Breast epithelium (tissue), 4 donors: ENCODE measurements around the gene PLEKHF1. TPM values are rescaled to one million over a fixed set of nuclear protein-coding genes. Genes with fewer than 3 reads are reported as not detected.
A peak's percentile ranks its signal among the peaks of the same experiment; 100 is the strongest.

Experiments
- DNase-seq, 2 donors: peaks; one replicate each; pipeline ENCODE4 v3.0.0-alpha.2; 2019; ENCODE audit warnings: low spot score in 2 of 2
- H3K27ac ChIP-seq, 2 donors: fragments of 200-600 bp; sonication (generic) in 1 of 2; one replicate each; pipeline ENCODE4 v1.5.1; 2016 to 2019; ENCODE audit warnings: mild to moderate bottlenecking in 1 of 2
- H3K27me3 ChIP-seq, 2 donors: fragments of 200-600 bp; sonication (generic) in 1 of 2; one replicate each; pipeline versions ENCODE4 v1.5.1 to v1.6.0; 2017 to 2019; ENCODE audit warnings: control low read depth in 1 of 2, mild to moderate bottlenecking in 1 of 2
- H3K36me3 ChIP-seq: fragments of 200-600 bp; one replicate; pipeline ENCODE4 v1.5.1; 2019
- H3K4me1 ChIP-seq, 2 donors: fragments of 200-600 bp; sonication (generic); one replicate each; pipeline ENCODE4 v1.5.1; 2016 to 2019; ENCODE audit warnings: control low read depth in 1 of 2
- H3K4me3 ChIP-seq, 3 donors: fragments of 200-600 bp; sonication (generic); 1 replicate in 2 of 3; 2 replicates in 1 of 3; pipeline ENCODE4 v1.5.1; 2016 to 2019; ENCODE audit warnings: mild to moderate bottlenecking in 3 of 3, moderate library complexity in 2 of 3
- H3K9me3 ChIP-seq, 2 donors: fragments of 200-600 bp; sonication (generic) in 1 of 2; one replicate each; pipeline ENCODE4 v1.5.1; 2016 to 2019; ENCODE audit warnings: control low read depth in 1 of 2
- POLR2A ChIP-seq: fragments of 450-650 bp; IDR thresholded peaks from one replicate; pipeline ENCODE4 v1.6.1; 2016; ENCODE audit warnings: antibody characterized with exemption, mild to moderate bottlenecking, moderate library complexity
- POLR2AphosphoS5 ChIP-seq, 3 donors: sonication (generic); formaldehyde crosslinking; IDR thresholded peaks; one replicate each; pipeline ENCODE4 v1.6.1; 2017; ENCODE audit warnings: antibody characterized with exemption in 3 of 3
- intact Hi-C: fragments of 100-400 bp; cut with DNase I; formaldehyde crosslinking; loops from one replicate; pipeline ENCODE4 v1.15.1; 2023; ENCODE audit warnings: low total_unique reads
- total RNA-seq, 3 donors: library from RNA; depleted of rRNA; stranded (reverse); fragments of >200 nt; gene quantifications; one replicate each; pipeline ENCODE4 v1.1.0, GENCODE V29; 2016
- TF ChIP-seq, protein P1 (sequence below), 3 donors: fragments of 450-650 bp; IDR thresholded peaks; one replicate each; pipeline ENCODE4 v1.5.1; 2016 to 2017; ENCODE audit warnings: antibody characterized with exemption in 3 of 3, mild to moderate bottlenecking in 3 of 3, moderate library complexity in 3 of 3

Gene PLEKHF1
- total RNA-seq, 3 donors from 2014 or later: 29.8 to 71.4 (median 58.7) TPM

GRCh38 chr19:29653398-29653797 is 11.9 kb upstream of the PLEKHF1 start:
- DNase-seq: no peak
- no peak for TF ChIP-seq POLR2AphosphoS5 (IDR thresholded peaks at IDR 0.05)
- TF ChIP-seq, protein P1, sequence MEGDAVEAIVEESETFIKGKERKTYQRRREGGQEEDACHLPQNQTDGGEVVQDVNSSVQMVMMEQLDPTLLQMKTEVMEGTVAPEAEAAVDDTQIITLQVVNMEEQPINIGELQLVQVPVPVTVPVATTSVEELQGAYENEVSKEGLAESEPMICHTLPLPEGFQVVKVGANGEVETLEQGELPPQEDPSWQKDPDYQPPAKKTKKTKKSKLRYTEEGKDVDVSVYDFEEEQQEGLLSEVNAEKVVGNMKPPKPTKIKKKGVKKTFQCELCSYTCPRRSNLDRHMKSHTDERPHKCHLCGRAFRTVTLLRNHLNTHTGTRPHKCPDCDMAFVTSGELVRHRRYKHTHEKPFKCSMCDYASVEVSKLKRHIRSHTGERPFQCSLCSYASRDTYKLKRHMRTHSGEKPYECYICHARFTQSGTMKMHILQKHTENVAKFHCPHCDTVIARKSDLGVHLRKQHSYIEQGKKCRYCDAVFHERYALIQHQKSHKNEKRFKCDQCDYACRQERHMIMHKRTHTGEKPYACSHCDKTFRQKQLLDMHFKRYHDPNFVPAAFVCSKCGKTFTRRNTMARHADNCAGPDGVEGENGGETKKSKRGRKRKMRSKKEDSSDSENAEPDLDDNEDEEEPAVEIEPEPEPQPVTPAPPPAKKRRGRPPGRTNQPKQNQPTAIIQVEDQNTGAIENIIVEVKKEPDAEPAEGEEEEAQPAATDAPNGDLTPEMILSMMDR (IDR thresholded peaks at IDR 0.05): no peak
- no peak for TF ChIP-seq POLR2A
- Histone ChIP-seq H3K27me3 (no peaks in the 10 kb centered on the region), H3K27ac (no peak overlapping the region), H3K36me3 (no peaks in the 10 kb centered on the region), H3K4me1 (no peaks in the 10 kb centered on the region), H3K9me3 (no peaks in the 10 kb centered on the region), H3K4me3 (no peak overlapping the region)
- intact Hi-C loops: no loop called here

DNA sequence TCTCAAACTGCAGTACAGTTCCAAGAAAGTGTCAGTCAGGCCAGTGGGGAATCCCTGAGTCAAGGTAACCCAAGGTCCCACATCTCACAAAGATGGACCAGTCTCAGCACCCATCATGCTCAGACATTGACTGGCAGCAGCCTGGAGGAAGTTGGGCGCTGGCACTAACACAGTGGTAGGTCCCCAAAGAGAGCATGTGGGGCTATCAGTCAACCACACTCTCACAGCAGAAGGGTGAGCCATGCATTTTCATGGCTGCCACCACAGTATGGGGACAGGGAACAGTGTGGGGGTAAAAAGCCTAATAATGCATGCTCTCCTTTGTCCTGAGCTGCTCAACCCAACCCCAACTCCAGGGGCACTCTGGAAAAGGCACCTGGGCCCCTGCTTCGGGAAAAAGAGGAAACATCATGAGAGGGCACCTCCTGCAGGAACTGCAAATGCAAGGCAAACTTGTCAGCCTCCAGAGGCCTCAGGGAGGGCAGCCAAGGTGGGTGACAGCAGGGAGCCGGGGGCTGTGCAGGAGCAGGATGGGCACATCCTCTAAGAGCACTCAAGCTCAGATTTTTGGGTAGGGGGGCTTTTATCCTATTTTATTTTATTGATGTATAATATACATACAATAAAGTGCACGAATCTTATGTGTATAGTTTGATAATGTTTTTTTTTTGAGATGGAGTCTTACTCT is 9.5 kb upstream of the PLEKHF1 start:
- no peaks in the 10 kb centered on the region for H3K27me3 ChIP-seq
- no peaks in the 10 kb centered on the region for H3K36me3 ChIP-seq
- H3K4me1 ChIP-seq: no peaks in the 10 kb centered on the region
- H3K4me3 ChIP-seq: no peak overlapping the region
- H3K27ac ChIP-seq: no peak overlapping the region
- intact Hi-C loops: no loop called here
- DNase-seq: peak in 1 of 2 donors; percentile 47
- TF ChIP-seq POLR2AphosphoS5 (IDR thresholded peaks at IDR 0.05): no peak
- TF ChIP-seq, protein P1 (IDR thresholded peaks at IDR 0.05): no peak
- no peak for TF ChIP-seq POLR2A
- H3K9me3 ChIP-seq: no peaks in the 10 kb centered on the region

- H3K27ac ChIP-seq: no peak overlapping the region
- no peaks in the 10 kb centered on the region for H3K9me3 ChIP-seq
- intact Hi-C loops: no loop called here
- no peak for DNase-seq
- H3K36me3 ChIP-seq: no peaks in the 10 kb centered on the region
- TF ChIP-seq, protein P1 (IDR thresholded peaks at IDR 0.05): no peak
- TF ChIP-seq POLR2AphosphoS5 (IDR thresholded peaks at IDR 0.05) (no peak), POLR2A (no peak)
- no peaks in the 10 kb centered on the region for H3K27me3 ChIP-seq
- H3K4me1 ChIP-seq: peaks cover 6 to 14% of the 10 kb centered on the region in 2 donors
- no peak overlapping the region for H3K4me3 ChIP-seq
Measured at GRCh38 chr19:29658221-29658991, 6.9 kb upstream of the PLEKHF1 start.

DNA sequence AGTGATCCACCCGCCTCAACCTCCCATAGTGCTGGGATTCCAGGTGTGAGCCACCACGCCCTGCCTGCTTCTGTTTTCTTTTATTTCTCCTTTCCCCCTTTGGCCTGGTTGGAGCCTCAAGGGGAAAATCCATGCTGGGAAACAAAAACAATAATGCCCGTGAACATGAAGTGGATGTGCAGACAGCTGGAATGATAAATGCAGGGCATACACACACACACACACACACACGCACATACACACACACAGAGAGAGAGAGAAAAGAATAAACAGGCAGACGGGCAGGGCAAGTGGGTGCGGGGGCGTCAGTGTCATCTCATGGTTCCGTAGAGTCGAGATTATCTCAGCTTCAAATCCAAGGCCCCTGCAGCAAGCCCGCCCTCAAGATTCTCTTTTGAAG is 4.4 kb upstream of the PLEKHF1 start:
- Histone ChIP-seq H3K27me3 (no peaks in the 10 kb centered on the region), H3K36me3 (no peaks in the 10 kb centered on the region), H3K4me3 (no peak overlapping the region), H3K4me1 (peaks cover 16 to 20% of the 10 kb centered on the region in 2 donors), H3K27ac (peak overlapping the region; percentile 62 to 91), H3K9me3 (no peaks in the 10 kb centered on the region)
- TF ChIP-seq, protein P1 (IDR thresholded peaks at IDR 0.05): no peak
- no peak for TF ChIP-seq POLR2A
- TF ChIP-seq POLR2AphosphoS5 (IDR thresholded peaks at IDR 0.05): no peak
- intact Hi-C loops: no loop called here
- peak in 1 of 2 donors; percentile 30 for DNase-seq

DNA sequence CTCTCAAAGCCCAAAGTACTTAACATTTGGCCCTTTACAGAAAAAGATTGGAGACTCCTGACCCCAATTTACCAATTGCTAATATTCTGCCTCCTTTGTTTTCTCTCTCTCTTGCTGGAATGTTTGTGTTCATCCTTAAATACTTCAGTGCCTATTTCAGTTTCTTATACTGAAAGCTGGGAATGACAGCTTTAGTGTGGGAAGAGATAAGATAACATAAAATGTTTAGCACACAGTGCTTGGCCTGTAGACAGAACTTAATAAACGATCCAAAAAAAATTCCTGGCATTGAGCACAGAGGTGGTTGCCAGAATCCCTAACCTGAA is 3.0 kb upstream of the PLEKHF1 start:
- Histone ChIP-seq H3K27ac (peak overlapping the region; percentile 91 to 98), H3K27me3 (no peaks in the 10 kb centered on the region), H3K9me3 (no peaks in the 10 kb centered on the region), H3K36me3 (no peaks in the 10 kb centered on the region), H3K4me3 (peak overlapping the region in 2 of 3 donors; percentile 16 to 40), H3K4me1 (peaks cover 21 to 22% of the 10 kb centered on the region in 2 donors)
- intact Hi-C loops: no loop called here
- TF ChIP-seq POLR2A (no peak), POLR2AphosphoS5 (IDR thresholded peaks at IDR 0.05) (no peak)
- TF ChIP-seq, protein P1 (IDR thresholded peaks at IDR 0.05): no peak
- no peak for DNase-seq
